Type B pancreatic cell (in vitro differentiated cells): ENCODE data around the gene EXT2. TPM values are rescaled to one million over a fixed set of nuclear protein-coding genes. Genes with fewer than 3 reads are reported as not detected.
A peak's percentile ranks its signal among the peaks of the same experiment; 100 is the strongest.

Experiments used
- DNase-seq: peaks from one replicate; pipeline ENCODE4 v3.0.0; 2021; ENCODE audit warnings: mixed read lengths; ENCODE audit not compliant: unreplicated experiment; ENCODE audit errors: extremely low spot score
- H3K27ac Mint-ChIP-seq: 2 replicates; pipeline ENCODE4 v1.8.0; 2021; ENCODE audit warnings: mild to moderate bottlenecking, mixed read lengths
- H3K27me3 Mint-ChIP-seq: 2 replicates; pipeline ENCODE4 v1.8.0; 2021; ENCODE audit warnings: mixed read lengths
- H3K36me3 Mint-ChIP-seq: 2 replicates; pipeline ENCODE4 v1.8.0; 2021; ENCODE audit warnings: mixed read lengths
- H3K4me1 Mint-ChIP-seq: one replicate; pipeline ENCODE4 v1.8.0; 2021; ENCODE audit warnings: mixed read lengths; ENCODE audit not compliant: unreplicated experiment
- H3K4me3 Mint-ChIP-seq: 2 replicates; pipeline ENCODE4 v1.8.0; 2021; ENCODE audit warnings: mild to moderate bottlenecking, mixed read lengths
- H3K9me3 Mint-ChIP-seq: 2 replicates; pipeline ENCODE4 v1.8.0; 2021; ENCODE audit warnings: mixed read lengths
- CTCF ChIP-seq: fragments of 200-600 bp; sonication (generic); conservative IDR thresholded peaks from 2 replicates; pipeline ENCODE4 v1.5.0; 2021; ENCODE audit warnings: antibody characterized with exemption, mild to moderate bottlenecking
- total RNA-seq: library from RNA; stranded (reverse); gene quantifications from 2 replicates; pipeline ENCODE4 v1.2.1, GENCODE V29; 2021; ENCODE audit warnings: low replicate concordance

EXT2 gene
- total RNA-seq, 1 donor from 2014 or later: 62.7 TPM

- H3K27me3 Mint-ChIP-seq: peaks cover 34% of the 10 kb centered on the region
- H3K4me3 Mint-ChIP-seq: no peak overlapping the region
- TF ChIP-seq CTCF: no peak
- no peaks in the 10 kb centered on the region for H3K4me1 Mint-ChIP-seq
- H3K27ac Mint-ChIP-seq: no peak overlapping the region
- no peak for DNase-seq
- no peaks in the 10 kb centered on the region for H3K36me3 Mint-ChIP-seq
- H3K9me3 Mint-ChIP-seq: no peaks in the 10 kb centered on the region
Measured at GRCh38 chr11:44051171-44051570, 44.3 kb upstream of the EXT2 start.

DNA sequence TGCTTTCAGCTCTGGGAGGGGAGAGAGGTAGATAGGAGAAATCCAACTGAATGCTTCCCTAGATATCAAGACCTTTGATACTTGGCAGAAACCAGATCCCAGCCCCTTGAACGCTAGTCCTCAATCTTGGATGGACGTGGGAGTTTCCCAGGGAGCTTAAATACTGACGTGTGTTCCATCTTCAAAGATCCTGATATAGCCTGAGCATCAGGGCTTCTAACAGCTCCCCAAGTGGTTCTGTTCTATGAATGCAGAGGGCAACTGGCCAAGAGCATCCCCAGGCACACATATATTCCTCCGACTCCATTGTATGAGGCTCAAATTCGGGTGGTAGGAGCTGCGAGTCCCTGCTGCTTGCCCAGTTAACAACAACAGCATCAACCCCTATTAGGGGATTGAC lies 38.1 kb upstream of the EXT2 start:
- Mint-ChIP-seq H3K4me3 (no peak overlapping the region), H3K9me3 (no peaks in the 10 kb centered on the region), H3K27me3 (peaks cover 16% of the 10 kb centered on the region), H3K27ac (no peak overlapping the region), H3K36me3 (no peaks in the 10 kb centered on the region), H3K4me1 (no peaks in the 10 kb centered on the region)
- no peak for TF ChIP-seq CTCF
- no peak for DNase-seq

GRCh38 chr11:44058275-44058674 lies 37.2 kb upstream of the EXT2 start:
- no peak for TF ChIP-seq CTCF
- Mint-ChIP-seq H3K27me3 (peaks cover 19% of the 10 kb centered on the region), H3K9me3 (no peaks in the 10 kb centered on the region), H3K4me3 (no peak overlapping the region), H3K27ac (no peak overlapping the region), H3K4me1 (no peaks in the 10 kb centered on the region), H3K36me3 (no peaks in the 10 kb centered on the region)
- DNase-seq: no peak

- Mint-ChIP-seq H3K27ac (peak overlapping the region; percentile 90), H3K36me3 (peaks cover 5% of the 10 kb centered on the region), H3K4me3 (peak overlapping the region; percentile 93), H3K9me3 (no peaks in the 10 kb centered on the region), H3K27me3 (peaks cover 8% of the 10 kb centered on the region), H3K4me1 (peaks cover 3% of the 10 kb centered on the region)
- no peak for TF ChIP-seq CTCF
- DNase-seq: no peak
Measured at GRCh38 chr11:44065161-44065661, 30.3 kb upstream of the EXT2 start.

GRCh38 chr11:44065841-44066731 lies 29.4 kb upstream of the EXT2 start, which contains the start of gene ACCS:
TSS of gene ACCS (plus strand) at chr11:44066270. CDS start at chr11:44067628, 1,358 bp downstream.
- Mint-ChIP-seq H3K36me3 (peaks cover 9% of the 10 kb centered on the region), H3K9me3 (no peaks in the 10 kb centered on the region), H3K27me3 (peaks cover 8% of the 10 kb centered on the region), H3K27ac (peak within 1 kb of the TSS; percentile 90), H3K4me1 (peaks cover 3% of the 10 kb centered on the region), H3K4me3 (peak within 1 kb of the TSS; percentile 93)
- peak; percentile 91 for DNase-seq
- peak; percentile 83 for TF ChIP-seq CTCF
